Suprapubic skin (tissue), 4 donors: ENCODE results near the gene NFIC. TPM values are rescaled to one million over a fixed set of nuclear protein-coding genes. Genes with fewer than 3 reads are reported as not detected.

Experiments used
- DNase-seq, 2 donors: peaks; one replicate each; pipeline ENCODE4 v3.0.0-alpha.2; 2019; ENCODE audit warnings: low spot score in 2 of 2
- H3K27ac ChIP-seq: fragments of 200-600 bp; sonication (generic); one replicate; pipeline ENCODE4 v1.5.1; 2019
- H3K27me3 ChIP-seq: fragments of 200-600 bp; sonication (generic); one replicate; pipeline ENCODE4 v1.5.1; 2019
- H3K36me3 ChIP-seq: fragments of 200-600 bp; sonication (generic); one replicate; pipeline ENCODE4 v1.5.1; 2019
- H3K4me1 ChIP-seq: fragments of 200-600 bp; sonication (generic); one replicate; pipeline ENCODE4 v1.5.1; 2019
- H3K4me3 ChIP-seq: fragments of 200-600 bp; sonication (generic); one replicate; pipeline ENCODE4 v1.5.1; 2019; ENCODE audit warnings: mild to moderate bottlenecking
- H3K9me3 ChIP-seq: fragments of 200-600 bp; sonication (generic); one replicate; pipeline ENCODE4 v1.5.1; 2019
- EP300 ChIP-seq: sonication (generic); formaldehyde crosslinking; IDR thresholded peaks from one replicate; pipeline ENCODE4 v1.6.1; 2017; ENCODE audit warnings: antibody characterized with exemption
- POLR2A ChIP-seq, 2 donors: fragments of 450-650 bp; IDR thresholded peaks; one replicate each; pipeline ENCODE4 v1.6.1; 2017; ENCODE audit warnings: antibody characterized with exemption in 2 of 2, mild to moderate bottlenecking in 2 of 2, moderate library complexity in 2 of 2
- POLR2AphosphoS5 ChIP-seq, 3 donors: sonication (generic); formaldehyde crosslinking; IDR thresholded peaks; one replicate each; pipeline ENCODE4 v1.6.1; 2017; ENCODE audit warnings: antibody characterized with exemption in 3 of 3
- WGBS: methylation state at CpG from one replicate; pipeline ENCODE4 v1.1.5; 2018; 5-methylcytosine and 5-hydroxymethylcytosine counted together
- total RNA-seq, 4 donors: library from RNA; depleted of rRNA; stranded (reverse); fragments of >200 nt; gene quantifications; one replicate each; pipeline ENCODE4 v1.1.0, GENCODE V29; 2016
- TF ChIP-seq, protein P1 (sequence below), 2 donors: fragments of 200-600 bp in 1 of 2; fragments of 450-650 bp in 1 of 2; sonication (generic) in 1 of 2; IDR thresholded peaks; one replicate each; pipeline ENCODE4 v1.5.1; 2016 to 2019; ENCODE audit warnings: antibody characterized with exemption in 2 of 2, mild to moderate bottlenecking in 1 of 2, moderate library complexity in 1 of 2

Gene NFIC
- 100 to 1,000 TPM; 135 to 234 (median 194) TPM for total RNA-seq

DNA sequence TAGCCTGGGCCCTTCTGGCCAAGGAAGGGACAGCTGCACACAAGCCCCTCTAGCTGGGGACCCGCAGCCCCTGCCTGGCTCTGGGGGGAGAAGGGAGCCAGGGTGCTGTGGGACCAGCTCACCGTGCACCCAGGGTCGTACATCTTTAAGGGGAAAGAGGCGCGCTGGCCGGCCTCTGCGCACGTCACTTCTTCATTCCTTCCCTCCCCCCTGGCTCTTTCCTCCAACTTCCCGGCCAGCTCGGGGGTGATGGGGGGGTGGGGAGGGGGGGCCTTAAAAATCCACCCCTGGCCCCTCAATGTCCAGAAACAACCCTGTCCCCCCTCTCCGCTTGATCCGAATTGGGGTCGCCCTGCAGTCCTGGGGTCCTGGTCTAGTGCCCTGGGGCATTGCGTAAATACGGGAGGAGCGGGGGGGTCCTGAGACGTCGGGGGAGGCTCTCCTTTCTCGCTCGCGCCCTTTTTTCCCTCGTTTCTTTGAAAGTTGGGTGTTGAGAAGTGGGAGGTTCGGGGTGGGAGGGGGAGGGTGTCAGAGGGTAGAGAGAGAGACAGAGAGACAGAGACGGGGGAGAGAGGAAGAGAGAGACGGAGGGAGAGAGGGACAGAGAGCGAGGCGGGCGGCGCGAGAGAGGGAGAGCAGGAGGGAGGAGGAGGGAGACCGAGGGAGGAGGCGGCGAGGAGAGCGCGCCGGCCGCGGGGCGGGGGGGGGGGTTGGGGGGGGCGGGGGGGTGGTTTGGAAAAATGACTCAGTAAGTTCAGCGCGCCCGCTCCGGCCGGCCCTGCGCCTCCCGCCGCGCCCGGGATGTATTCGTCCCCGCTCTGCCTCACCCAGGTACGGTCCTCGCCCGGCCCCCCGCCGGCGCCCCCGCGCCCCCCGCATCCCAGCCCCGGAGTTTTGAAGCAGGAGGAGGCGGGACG, at the start of gene NFIC:
Gene NFIC (plus strand): TSS at position 748 of the 917 bp plus-strand sequence. CDS start 54 bp downstream, at position 802.
- Histone ChIP-seq H3K4me1 (peaks cover 76% of the 10 kb centered on the region), H3K27me3 (no peaks in the 10 kb centered on the region), H3K27ac (peak within 1 kb of the TSS; percentile 95), H3K9me3 (no peaks in the 10 kb centered on the region), H3K4me3 (peak within 1 kb of the TSS; percentile 72), H3K36me3 (no peaks in the 10 kb centered on the region)
- TF ChIP-seq POLR2A (IDR thresholded peaks at IDR 0.05) (no peak), EP300 (no peak), POLR2AphosphoS5 (IDR thresholded peaks at IDR 0.05) (no peak)
- TF ChIP-seq, protein P1, sequence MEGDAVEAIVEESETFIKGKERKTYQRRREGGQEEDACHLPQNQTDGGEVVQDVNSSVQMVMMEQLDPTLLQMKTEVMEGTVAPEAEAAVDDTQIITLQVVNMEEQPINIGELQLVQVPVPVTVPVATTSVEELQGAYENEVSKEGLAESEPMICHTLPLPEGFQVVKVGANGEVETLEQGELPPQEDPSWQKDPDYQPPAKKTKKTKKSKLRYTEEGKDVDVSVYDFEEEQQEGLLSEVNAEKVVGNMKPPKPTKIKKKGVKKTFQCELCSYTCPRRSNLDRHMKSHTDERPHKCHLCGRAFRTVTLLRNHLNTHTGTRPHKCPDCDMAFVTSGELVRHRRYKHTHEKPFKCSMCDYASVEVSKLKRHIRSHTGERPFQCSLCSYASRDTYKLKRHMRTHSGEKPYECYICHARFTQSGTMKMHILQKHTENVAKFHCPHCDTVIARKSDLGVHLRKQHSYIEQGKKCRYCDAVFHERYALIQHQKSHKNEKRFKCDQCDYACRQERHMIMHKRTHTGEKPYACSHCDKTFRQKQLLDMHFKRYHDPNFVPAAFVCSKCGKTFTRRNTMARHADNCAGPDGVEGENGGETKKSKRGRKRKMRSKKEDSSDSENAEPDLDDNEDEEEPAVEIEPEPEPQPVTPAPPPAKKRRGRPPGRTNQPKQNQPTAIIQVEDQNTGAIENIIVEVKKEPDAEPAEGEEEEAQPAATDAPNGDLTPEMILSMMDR (IDR thresholded peaks at IDR 0.05), result no peak
- peak; percentile 90 to 91 for DNase-seq
- 0% methylated on average over 43 of the region's 64 CpGs for WGBS

DNA sequence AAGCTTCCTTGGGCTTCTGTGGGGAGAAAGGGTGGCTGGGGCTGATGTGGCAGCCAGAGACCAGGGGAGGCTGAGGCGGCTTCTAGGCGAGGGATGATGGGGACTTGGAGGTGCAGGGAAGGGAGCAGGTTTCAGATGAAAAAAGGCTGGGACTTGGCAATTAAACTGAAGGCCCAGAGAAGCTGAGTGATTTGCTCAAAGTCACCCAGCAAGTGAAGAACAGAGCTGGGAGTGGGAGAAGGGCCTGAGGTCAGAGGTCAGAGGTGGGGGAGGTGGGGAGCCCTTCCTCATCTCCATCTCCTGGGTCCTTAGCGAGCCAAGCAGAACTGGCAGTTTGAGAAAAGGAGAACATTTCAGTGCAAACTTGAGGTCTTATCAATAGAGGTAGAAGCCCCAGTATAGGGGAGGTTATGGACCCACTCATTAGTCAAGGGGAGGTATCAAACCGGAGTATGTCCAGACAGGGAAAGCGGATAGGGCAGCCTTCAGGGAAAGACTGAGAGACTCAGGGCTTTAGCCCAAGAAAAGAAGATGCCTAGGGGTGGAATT, 49.6 kb upstream of the NFIC start:
- DNase-seq, result no peak
- 76% methylated on average over 5 of the region's 5 CpGs for WGBS
- Histone ChIP-seq H3K27ac (no peak overlapping the region), H3K4me1 (no peaks in the 10 kb centered on the region), H3K27me3 (peaks cover 70% of the 10 kb centered on the region), H3K36me3 (no peaks in the 10 kb centered on the region), H3K9me3 (no peaks in the 10 kb centered on the region), H3K4me3 (no peak overlapping the region)
- TF ChIP-seq POLR2A (IDR thresholded peaks at IDR 0.05), result no peak
- no peak for TF ChIP-seq EP300
- TF ChIP-seq, protein P1 (IDR thresholded peaks at IDR 0.05), result no peak
- no peak for TF ChIP-seq POLR2AphosphoS5 (IDR thresholded peaks at IDR 0.05)

DNA sequence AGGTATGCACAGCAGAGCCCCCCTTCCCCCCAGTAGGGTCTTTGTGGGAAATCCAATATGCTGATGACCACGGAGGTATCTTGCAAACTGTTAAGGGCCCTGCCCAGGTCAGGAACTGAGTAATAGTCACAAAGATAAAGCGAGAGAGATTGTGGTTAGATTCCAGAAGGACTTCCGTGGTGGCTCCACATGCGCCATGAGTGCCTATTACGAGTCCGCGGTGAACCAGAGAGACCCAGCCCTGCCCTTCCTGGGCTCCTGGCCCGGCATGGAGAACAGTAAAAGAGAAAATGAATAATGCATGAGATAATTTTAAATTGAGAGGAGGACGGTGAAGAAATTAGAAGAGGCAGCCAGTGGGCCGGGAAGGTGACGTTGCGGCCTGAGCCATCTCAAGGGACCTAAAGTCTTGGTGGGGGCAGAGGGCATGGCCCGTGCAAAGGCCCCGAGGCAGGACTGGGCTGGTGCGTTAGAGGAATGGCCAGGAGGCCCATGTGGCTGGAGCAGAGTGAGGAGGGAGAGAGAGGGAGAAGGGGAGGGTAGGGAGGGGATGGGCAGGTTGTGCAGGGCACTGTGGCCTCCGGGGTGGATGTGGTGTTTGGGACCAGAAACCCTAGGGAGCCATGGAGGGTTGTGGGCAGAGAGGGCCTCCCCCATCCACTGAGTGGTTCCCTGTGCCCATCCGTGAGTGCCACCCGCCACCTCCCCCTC, 46.6 kb upstream of the NFIC start:
- no peak overlapping the region for H3K4me3 ChIP-seq
- DNase-seq, result no peak
- TF ChIP-seq POLR2AphosphoS5 (IDR thresholded peaks at IDR 0.05) (no peak), EP300 (no peak), POLR2A (IDR thresholded peaks at IDR 0.05) (no peak)
- TF ChIP-seq, protein P1 (IDR thresholded peaks at IDR 0.05), result no peak
- WGBS, result 45% methylated on average over 16 of the region's 18 CpGs
- H3K36me3 ChIP-seq, result no peaks in the 10 kb centered on the region
- H3K4me1 ChIP-seq, result no peaks in the 10 kb centered on the region
- no peak overlapping the region for H3K27ac ChIP-seq
- no peaks in the 10 kb centered on the region for H3K9me3 ChIP-seq
- peaks cover 49% of the 10 kb centered on the region for H3K27me3 ChIP-seq

DNA sequence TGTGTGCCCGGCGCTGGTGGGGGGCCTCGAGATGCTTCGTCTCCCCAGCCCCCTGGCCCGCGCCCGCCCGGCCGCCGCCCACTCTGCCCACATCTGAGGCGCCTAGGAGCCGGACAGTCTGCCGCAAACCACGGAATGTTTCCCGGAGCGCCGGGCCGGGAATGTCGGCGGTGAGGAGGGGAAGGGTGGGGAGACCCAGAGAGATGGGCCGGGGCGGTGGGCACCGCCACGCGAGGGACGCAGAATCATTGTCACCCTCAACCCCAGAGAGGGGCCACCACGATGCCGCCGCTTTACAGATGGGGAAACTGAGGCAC, 46.1 kb upstream of the NFIC start:
- WGBS, result 61% methylated on average over 25 of the region's 29 CpGs
- no peak for TF ChIP-seq POLR2AphosphoS5 (IDR thresholded peaks at IDR 0.05)
- no peak for TF ChIP-seq EP300
- TF ChIP-seq POLR2A (IDR thresholded peaks at IDR 0.05), result no peak
- TF ChIP-seq, protein P1 (IDR thresholded peaks at IDR 0.05), result no peak
- H3K4me3 ChIP-seq, result no peak overlapping the region
- peaks cover 45% of the 10 kb centered on the region for H3K27me3 ChIP-seq
- H3K27ac ChIP-seq, result no peak overlapping the region
- no peaks in the 10 kb centered on the region for H3K9me3 ChIP-seq
- DNase-seq, result no peak
- H3K4me1 ChIP-seq, result no peaks in the 10 kb centered on the region
- H3K36me3 ChIP-seq, result no peaks in the 10 kb centered on the region

DNA sequence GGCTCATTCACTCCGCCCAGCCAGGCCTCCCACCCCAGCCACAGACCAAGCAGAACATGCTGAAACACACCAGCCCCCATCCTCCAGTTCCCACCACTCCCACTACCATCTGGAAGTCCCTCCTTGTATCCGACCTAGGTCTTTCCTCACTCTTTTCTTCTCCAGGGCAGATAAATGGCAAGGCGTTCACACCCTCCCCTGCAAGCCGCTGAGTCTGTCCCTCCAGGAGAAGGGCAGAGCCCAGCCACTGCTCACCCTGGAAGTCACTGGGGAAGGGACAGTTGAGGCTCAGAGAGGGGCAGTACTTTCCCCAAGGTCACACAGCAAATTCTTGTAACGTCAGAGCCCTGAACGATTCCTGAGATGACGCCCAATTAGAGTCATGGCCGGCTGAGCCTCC, 45.5 kb upstream of the NFIC start:
- Histone ChIP-seq H3K4me3 (no peak overlapping the region), H3K36me3 (no peaks in the 10 kb centered on the region), H3K27me3 (peaks cover 45% of the 10 kb centered on the region), H3K9me3 (no peaks in the 10 kb centered on the region), H3K4me1 (no peaks in the 10 kb centered on the region), H3K27ac (no peak overlapping the region)
- 60% methylated on average over 8 of the region's 8 CpGs for WGBS
- no peak for DNase-seq
- TF ChIP-seq POLR2A (IDR thresholded peaks at IDR 0.05), result no peak
- TF ChIP-seq POLR2AphosphoS5 (IDR thresholded peaks at IDR 0.05), result no peak
- TF ChIP-seq, protein P1 (IDR thresholded peaks at IDR 0.05), result no peak
- TF ChIP-seq EP300, result no peak
